ENCODE results near the gene PRKD1. TPM values are rescaled to one million over a fixed set of nuclear protein-coding genes. Genes with fewer than 3 reads are reported as not detected.

The PRKD1 gene
- total RNA-seq, 1 experiment from 2014 or later, result not detected

DNA sequence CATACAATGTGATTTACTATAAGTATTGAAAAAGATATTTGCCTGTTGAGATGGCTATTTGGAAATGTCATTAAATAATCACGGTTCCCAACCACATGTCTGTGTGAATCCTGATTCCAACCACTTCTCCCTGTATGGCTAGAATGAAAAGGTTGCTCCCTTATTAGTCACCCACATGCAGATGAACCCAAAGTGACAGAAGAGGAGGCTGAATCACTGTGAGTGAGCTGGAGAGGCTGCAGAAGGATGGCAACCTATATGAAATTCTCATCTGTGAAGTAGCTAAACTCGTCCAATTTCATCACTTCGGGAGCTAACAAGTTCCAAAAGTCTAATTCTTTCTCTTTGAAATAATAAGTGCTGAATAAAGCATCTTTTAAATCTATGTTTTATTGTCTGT is 300.5 kb downstream of the PRKD1 start:
- H3K27me3 ChIP-seq (ENCODE audit: insufficient read depth, low read length), result no peaks in the 10 kb centered on the region
- H2AFZ ChIP-seq (ENCODE audit: low read depth, low read length, poor library complexity, severe bottlenecking), result no peak overlapping the region
- TF ChIP-seq ZNF274 (IDR thresholded peaks at IDR 0.05; ENCODE audit: low read depth, low read length) (no peak), SP1 (IDR thresholded peaks at IDR 0.05; ENCODE audit: low read depth) (no peak), EZH2phosphoT487 (IDR thresholded peaks at IDR 0.05; ENCODE audit: borderline replicate concordance) (no peak)
- TF ChIP-seq, protein P1, sequence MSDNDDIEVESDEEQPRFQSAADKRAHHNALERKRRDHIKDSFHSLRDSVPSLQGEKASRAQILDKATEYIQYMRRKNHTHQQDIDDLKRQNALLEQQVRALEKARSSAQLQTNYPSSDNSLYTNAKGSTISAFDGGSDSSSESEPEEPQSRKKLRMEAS (IDR thresholded peaks at IDR 0.05), result no peak
- no peaks in the 10 kb centered on the region for H3K4me1 ChIP-seq (ENCODE audit: control insufficient read depth in 1 of 2, insufficient read depth in 2 of 2, low read length in 2 of 2)
- peaks cover 16 to 19% of the 10 kb centered on the region in 2 experiments; a peak in 2 of 4 replicates for H3K9me3 ChIP-seq (ENCODE audit: control insufficient read depth in 1 of 2, insufficient read depth in 1 of 2, low read depth in 1 of 2, low read length in 2 of 2)
- no peaks in the 10 kb centered on the region for H3K79me2 ChIP-seq (ENCODE audit: insufficient read depth, low read length)
- DNase-seq (ENCODE audit: low read depth, low spot score), result no peak
- no peak overlapping the region for H3K27ac ChIP-seq (ENCODE audit: low read depth, low read length)
- ChIA-PET POLR2A (no interaction called here), CTCF (no interaction called here), RAD21 (ENCODE audit: low non-redundant PET in 1 of 2, low total read pairs in 2 of 2, uncharacterized antibody in 2 of 2, unreplicated experiment in 2 of 2) (no interaction called here)
- H3K36me3 ChIP-seq (ENCODE audit: control insufficient read depth in 1 of 2, insufficient read depth in 2 of 2, low read length in 2 of 2), result no peaks in the 10 kb centered on the region
- intact Hi-C loops (cut with micrococcal nuclease), result no loop called here
- H3K4me3 ChIP-seq (replicated peaks in 1 of 2; ENCODE audit: low read depth in 1 of 2, low read length in 2 of 2), result no peak overlapping the region
- no peaks in the 10 kb centered on the region for H4K20me1 ChIP-seq (ENCODE audit: insufficient read depth)
- H3K9ac ChIP-seq (ENCODE audit: low read length), result no peak overlapping the region
- BruUV-seq (replicated peaks), result no TSS peak
- no peak for ATAC-seq
- no peaks in the 10 kb centered on the region for H3K9me2 ChIP-seq (ENCODE audit: insufficient read depth)
- no peak overlapping the region for H3K4me2 ChIP-seq (ENCODE audit: low read length)

DNA sequence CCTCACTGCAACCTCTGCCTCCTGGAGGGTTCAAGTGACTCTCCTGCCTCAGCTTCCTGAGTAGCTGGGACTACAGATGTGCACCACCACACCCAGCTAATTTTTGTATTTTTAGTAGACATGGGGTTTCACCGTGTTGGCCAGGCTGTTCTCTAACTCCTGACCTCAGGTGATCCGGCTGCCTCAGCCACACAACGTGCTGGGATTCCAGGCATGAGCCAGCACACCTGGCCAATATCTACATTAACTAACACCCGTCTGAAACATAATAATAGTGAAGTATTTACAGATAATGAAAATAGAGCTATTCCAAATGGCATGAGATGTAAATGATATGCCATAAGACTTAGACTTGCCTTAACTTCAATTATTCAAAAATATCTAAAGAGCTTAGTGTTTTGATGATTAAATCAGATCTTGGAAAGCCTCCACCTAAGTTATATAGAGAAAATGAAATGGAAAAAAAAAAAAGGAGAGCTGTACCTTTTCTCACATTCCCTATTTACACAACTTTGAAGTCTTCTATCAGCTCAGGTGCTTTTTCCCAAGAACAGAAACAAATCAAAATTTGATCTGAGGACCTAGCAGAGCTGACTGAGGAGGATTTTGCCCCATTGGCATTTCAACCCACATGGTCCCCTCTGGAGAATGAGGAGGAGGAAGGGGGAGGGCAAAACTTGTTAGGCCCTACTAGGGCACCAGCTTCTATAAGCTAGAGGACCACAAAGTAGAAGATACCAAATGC is 309.2 kb downstream of the PRKD1 start:
- no peak overlapping the region for H3K4me3 ChIP-seq (replicated peaks in 1 of 2; ENCODE audit: low read depth in 1 of 2, low read length in 2 of 2)
- no TSS peak for BruUV-seq (replicated peaks)
- H3K27me3 ChIP-seq (ENCODE audit: insufficient read depth, low read length), result no peaks in the 10 kb centered on the region
- intact Hi-C loops (cut with micrococcal nuclease), result no loop called here
- no peaks in the 10 kb centered on the region for H3K9me2 ChIP-seq (ENCODE audit: insufficient read depth)
- TF ChIP-seq POLR2AphosphoS5 (IDR thresholded peaks at IDR 0.05; ENCODE audit: low read depth, low read length) (no peak), EGR1 (IDR thresholded peaks at IDR 0.05; ENCODE audit: low read depth) (no peak), SIN3A (IDR thresholded peaks at IDR 0.05; ENCODE audit: low read depth) (no peak), CEBPB (IDR thresholded peaks at IDR 0.05; ENCODE audit: low read depth) (no peak)
- TF ChIP-seq, protein P2, sequence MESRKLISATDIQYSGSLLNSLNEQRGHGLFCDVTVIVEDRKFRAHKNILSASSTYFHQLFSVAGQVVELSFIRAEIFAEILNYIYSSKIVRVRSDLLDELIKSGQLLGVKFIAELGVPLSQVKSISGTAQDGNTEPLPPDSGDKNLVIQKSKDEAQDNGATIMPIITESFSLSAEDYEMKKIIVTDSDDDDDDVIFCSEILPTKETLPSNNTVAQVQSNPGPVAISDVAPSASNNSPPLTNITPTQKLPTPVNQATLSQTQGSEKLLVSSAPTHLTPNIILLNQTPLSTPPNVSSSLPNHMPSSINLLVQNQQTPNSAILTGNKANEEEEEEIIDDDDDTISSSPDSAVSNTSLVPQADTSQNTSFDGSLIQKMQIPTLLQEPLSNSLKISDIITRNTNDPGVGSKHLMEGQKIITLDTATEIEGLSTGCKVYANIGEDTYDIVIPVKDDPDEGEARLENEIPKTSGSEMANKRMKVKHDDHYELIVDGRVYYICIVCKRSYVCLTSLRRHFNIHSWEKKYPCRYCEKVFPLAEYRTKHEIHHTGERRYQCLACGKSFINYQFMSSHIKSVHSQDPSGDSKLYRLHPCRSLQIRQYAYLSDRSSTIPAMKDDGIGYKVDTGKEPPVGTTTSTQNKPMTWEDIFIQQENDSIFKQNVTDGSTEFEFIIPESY (IDR thresholded peaks at IDR 0.05; ENCODE audit: extremely low read depth, insufficient replicate concordance, low read length), result no peak
- TF ChIP-seq, protein P1 (IDR thresholded peaks at IDR 0.05), result no peak
- TF ChIP-seq, protein P3, sequence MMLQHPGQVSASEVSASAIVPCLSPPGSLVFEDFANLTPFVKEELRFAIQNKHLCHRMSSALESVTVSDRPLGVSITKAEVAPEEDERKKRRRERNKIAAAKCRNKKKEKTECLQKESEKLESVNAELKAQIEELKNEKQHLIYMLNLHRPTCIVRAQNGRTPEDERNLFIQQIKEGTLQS (IDR thresholded peaks at IDR 0.05), result no peak
- RAD21 ChIA-PET (ENCODE audit: low non-redundant PET in 1 of 2, low total read pairs in 2 of 2, uncharacterized antibody in 2 of 2, unreplicated experiment in 2 of 2), result no interaction called here
- DNase-seq (ENCODE audit: low read depth, low spot score) (no peak), ATAC-seq (no peak)
- no peak overlapping the region for H3K27ac ChIP-seq (ENCODE audit: low read depth, low read length)
- no peaks in the 10 kb centered on the region for H3K4me1 ChIP-seq (ENCODE audit: control insufficient read depth in 1 of 2, insufficient read depth in 2 of 2, low read length in 2 of 2)
- POLR2A ChIA-PET, result no interaction called here
- no peaks in the 10 kb centered on the region for H3K36me3 ChIP-seq (ENCODE audit: control insufficient read depth in 1 of 2, insufficient read depth in 2 of 2, low read length in 2 of 2)
- peaks cover 19 to 27% of the 10 kb centered on the region in 2 experiments; a peak in 2 of 4 replicates for H3K9me3 ChIP-seq (ENCODE audit: control insufficient read depth in 1 of 2, insufficient read depth in 1 of 2, low read depth in 1 of 2, low read length in 2 of 2)
- H4K20me1 ChIP-seq (ENCODE audit: insufficient read depth), result no peaks in the 10 kb centered on the region
- no peaks in the 10 kb centered on the region for H3K79me2 ChIP-seq (ENCODE audit: insufficient read depth, low read length)
- no peak overlapping the region for H3K9ac ChIP-seq (ENCODE audit: low read length)
- no peak overlapping the region for H3K4me2 ChIP-seq (ENCODE audit: low read length)
- CTCF ChIA-PET, result no interaction called here
- H2AFZ ChIP-seq (ENCODE audit: low read depth, low read length, poor library complexity, severe bottlenecking), result no peak overlapping the region

All from HCT116 (cell line).